ENCODE measurements around the gene KIF18B. TPM values are rescaled to one million over a fixed set of nuclear protein-coding genes. Genes with fewer than 3 reads are reported as not detected.
A peak's percentile ranks its signal among the peaks of the same experiment; 100 is the strongest.

KIF18B gene
- total and polyA plus RNA-seq, 2 of the 8 experiments (the other 6 are each of a cell fraction or from before 2014, with no cell fraction given), result 39.0 to 59.4 TPM

- FAIRE-seq, result peak; percentile 48
- Histone ChIP-seq H3K36me3 (ENCODE audit: control insufficient read depth in 2 of 4, insufficient read depth in 4 of 4, low read length in 3 of 4) (no peaks in the 10 kb centered on the region), H3K14ac (ENCODE audit: insufficient read length) (no peak overlapping the region), H2AK5ac (ENCODE audit: low read depth, low read length) (no peak overlapping the region), H3K4me1 (replicated peaks in 1 of 4; ENCODE audit: control insufficient read depth in 3 of 4, insufficient read depth in 4 of 4, low read length in 3 of 4) (peaks cover 3 to 29% (median 20%) of the 10 kb centered on the region in 4 experiments), H3K18ac (ENCODE audit: extremely low read depth, low read length) (peak overlapping the region; percentile 88), H2BK20ac (ENCODE audit: low read length) (peak overlapping the region; percentile 6; the same call in 1 of the 2 replicates), H3K27me3 (replicated peaks in 1 of 4; ENCODE audit: control insufficient read depth in 3 of 4, extremely low read depth in 1 of 4, insufficient read depth in 3 of 4, low read length in 3 of 4) (peaks cover 14 to 35% (median 33%) of the 10 kb centered on the region in 4 experiments), H4K20me1 (replicated peaks in 1 of 2; ENCODE audit: control insufficient read depth in 1 of 2, insufficient read depth in 2 of 2, low read length in 2 of 2) (no peaks in the 10 kb centered on the region), H2BK12ac (ENCODE audit: low read depth, low read length) (peak overlapping the region; percentile 84), H2BK5ac (ENCODE audit: low read depth, low read length) (peak overlapping the region; percentile 69; the same call in 1 of the 2 replicates), H3K9me3 (ENCODE audit: insufficient read depth in 2 of 2, low read depth in 1 of 2, low read length in 1 of 2) (no peaks in the 10 kb centered on the region), H3K4me3 (ENCODE audit: extremely low read depth in 1 of 4, insufficient read depth in 2 of 4, low read depth in 3 of 4, low read length in 4 of 4) (peak overlapping the region; percentile 9 to 51 (median 32); a peak in 5 of 8 replicates), H2BK15ac (ENCODE audit: low read length) (peak overlapping the region; percentile 92), H3K4me2 (ENCODE audit: insufficient read depth in 1 of 2, low read depth in 2 of 2, low read length in 2 of 2) (peak overlapping the region; percentile 68 to 91), H4K8ac (ENCODE audit: extremely low read depth, insufficient read depth, low read length) (peak overlapping the region; percentile 72; the same call in 1 of the 2 replicates), H3K9ac (replicated peaks in 1 of 4; ENCODE audit: extremely low read depth in 1 of 4, low read depth in 3 of 4, low read length in 3 of 4) (peak overlapping the region in 1 of 4 experiments; percentile 29; a peak in 2 of 7 replicates), H3K79me1 (ENCODE audit: low read depth, low read length) (no peaks in the 10 kb centered on the region), H3K23ac (ENCODE audit: insufficient read length) (no peak overlapping the region), H3K56ac (replicated peaks; ENCODE audit: insufficient read length, low read depth, low read length) (no peak overlapping the region), H4K91ac (replicated peaks; ENCODE audit: insufficient read length, low read length) (peak overlapping the region; percentile 89), H4K5ac (ENCODE audit: insufficient read length, low read depth, low read length) (no peak overlapping the region), H3K4ac (replicated peaks; ENCODE audit: insufficient read length, low read depth, low read length) (peak overlapping the region; percentile 69), H2BK120ac (replicated peaks; ENCODE audit: low read depth, low read length) (peak overlapping the region; percentile 92), H2AFZ (ENCODE audit: low read length) (peak overlapping the region; percentile 84), H3K23me2 (ENCODE audit: low read depth, low read length) (peaks cover 29% of the 10 kb centered on the region; the same call in 1 of the 2 replicates), H3K27ac (ENCODE audit: low read depth, low read length) (no peak overlapping the region), H3K79me2 (ENCODE audit: control insufficient read depth in 1 of 2, insufficient read depth in 2 of 2, low read length in 2 of 2) (no peaks in the 10 kb centered on the region)
- CTCF ChIA-PET (ENCODE audit: partially characterized antibody), result interaction anchor here (0.6 to 5.8 kb wide), 13 partner anchors 9 to 202 kb away, joined by 3 to 58 read pairs (median 5); no protein-coding TSS in a partner anchor
- 24% methylated on average over 8 of the region's 8 CpGs; no CpG with 5 or more reads in 1 of the 2 experiments for WGBS, 2 experiments (ENCODE audit: extremely low coverage in 1 of 2, insufficient coverage in 1 of 2, insufficient read length in 1 of 2, insufficient replicate concordance in 2 of 2, low coverage in 1 of 2, low lambda C conversion rate in 2 of 2, missing lambda C conversion rate in 1 of 2)
- DNase-seq (ENCODE audit: low read depth in 1 of 2, low spot score in 2 of 2), result peak in 1 of 2 experiments; percentile 71
- POLR2A ChIA-PET (ENCODE audit: partially characterized antibody), result interaction anchor here (0.6 to 2.1 kb wide), 9 partner anchors 9 to 272 kb away, joined by 3 to 14 read pairs (median 3); no protein-coding TSS in a partner anchor
- TF ChIP-seq CTCF (IDR thresholded peaks at IDR 0.05; ENCODE audit: control extremely low read depth in 1 of 3, insufficient read depth in 1 of 3, low read depth in 1 of 3, low read length in 3 of 3), result no peak
- no peak for TF ChIP-seq NRF1 (IDR thresholded peaks at IDR 0.05; ENCODE audit: low read depth, low read length)
- TF ChIP-seq KDM4A (IDR thresholded peaks at IDR 0.05; ENCODE audit: low read depth, low read length, severe bottlenecking), result peak; percentile 26
- TF ChIP-seq RNF2 (IDR thresholded peaks at IDR 0.05; ENCODE audit: borderline replicate concordance, low read depth, low read length, missing control alignments, poor library complexity, severe bottlenecking), result no peak
- TF ChIP-seq SIRT6 (IDR thresholded peaks at IDR 0.05; ENCODE audit: low read length), result no peak
- no peak for TF ChIP-seq GABPA (IDR thresholded peaks at IDR 0.05; ENCODE audit: borderline replicate concordance, insufficient read depth, low read length)
- TF ChIP-seq E2F6 (IDR thresholded peaks at IDR 0.05), result no peak
Observed at GRCh38 chr17:44971776-44972483, 24.4 kb upstream of the KIF18B start.
